Small intestine (tissue), 7 donors: ENCODE measurements around the gene PVR. TPM values are rescaled to one million over a fixed set of nuclear protein-coding genes. Genes with fewer than 3 reads are reported as not detected.
"Not testable (repeated sequence)": the region's sequence is repeated elsewhere in the genome, so short reads cannot be mapped to it uniquely, and the experiment has no call there.

Experiments
- DNase-seq, 2 donors: peaks; one replicate each; pipeline versions ENCODE4 v3.0.0 to v3.0.0-alpha.2; 2013
- FAIRE-seq: peaks from 2 replicates; lab custom pipeline; 2012; peaks lifted over from hg19 to GRCh38; lab: Jason Lieb, UNC
- H3K27ac ChIP-seq, 3 donors: one replicate each; pipeline ENCODE4 v1.5.1; 2013; ENCODE audit warnings: low read length in 2 of 3, mild to moderate bottlenecking in 2 of 3, control low read depth in 1 of 3, inconsistent platforms in 1 of 3, low read depth in 1 of 3, moderate library complexity in 1 of 3
- H3K27me3 ChIP-seq, 3 donors: one replicate each; pipeline ENCODE4 v1.6.1; 2013; ENCODE audit warnings: low read length in 3 of 3, inconsistent platforms in 1 of 3; ENCODE audit not compliant: control insufficient read depth in 3 of 3, insufficient read depth in 3 of 3
- H3K36me3 ChIP-seq, 3 donors: one replicate each; pipeline ENCODE4 v1.6.1; 2013; ENCODE audit warnings: low read length in 3 of 3, inconsistent platforms in 1 of 3, low read depth in 1 of 3, mild to moderate bottlenecking in 1 of 3, moderate library complexity in 1 of 3; ENCODE audit not compliant: control insufficient read depth in 3 of 3, insufficient read depth in 2 of 3
- H3K4me1 ChIP-seq, 3 donors: one replicate each; pipeline ENCODE4 v1.6.1; 2013; ENCODE audit warnings: low read length in 2 of 3, inconsistent platforms in 1 of 3, low read depth in 1 of 3, mild to moderate bottlenecking in 1 of 3, moderate library complexity in 1 of 3; ENCODE audit not compliant: control insufficient read depth in 3 of 3, insufficient read depth in 2 of 3
- H3K4me3 ChIP-seq, 3 donors: one replicate each; pipeline ENCODE4 v1.5.1; 2013; ENCODE audit warnings: low read length in 3 of 3, control low read depth in 1 of 3, inconsistent platforms in 1 of 3, low read depth in 1 of 3, mild to moderate bottlenecking in 1 of 3, moderate library complexity in 1 of 3
- H3K9me3 ChIP-seq, 2 donors: one replicate each; pipeline ENCODE4 v1.6.1; 2013; ENCODE audit warnings: low read depth in 1 of 2, low read length in 1 of 2; ENCODE audit not compliant: control insufficient read depth in 2 of 2, insufficient read depth in 1 of 2
- WGBS, 3 donors: extraction: QIAGEN DNeasy Blood & Tissue Kit; methylation state at CpG; one replicate each; pipeline ENCODE4 v1.1.7; 2013; 5-methylcytosine and 5-hydroxymethylcytosine counted together
- polyA plus RNA-seq, 4 donors: library from polyadenylated mRNA; stranded (reverse) in 3 of 4; unstranded in 1 of 4; fragments of 200-250 nt in 3 of 4; fragments of 120-200 nt in 1 of 4; gene quantifications; one replicate each; pipeline versions ENCODE4 v1.2.1 to v1.2.3, GENCODE V29; 2013
- donor health status: healthy with polysubstance abuse.
- donor health status: control.
- donor health status: control.
- donor health status: Bipolar disorder and iron deficiency.
- donor health status: healthy.

The PVR gene
- polyA plus RNA-seq, 4 donors = 19.9 to 96.6 (median 24.1) TPM

- FAIRE-seq = no peak
- DNase-seq = no peak
- peaks cover 0 to 6% (median 3%) of the 10 kb centered on the region in 3 donors for H3K4me1 ChIP-seq
- no peaks in the 10 kb centered on the region for H3K27me3 ChIP-seq
- H3K4me3 ChIP-seq = no peak overlapping the region
- 80 to 95% (median 92%) methylated on average over 4 of the region's 4 CpGs for WGBS, 3 donors
- H3K27ac ChIP-seq = no peak overlapping the region
- peaks cover 0 to 58% (median 0%) of the 10 kb centered on the region in 3 donors for H3K36me3 ChIP-seq
- H3K9me3 ChIP-seq = no peaks in the 10 kb centered on the region
Observed at GRCh38 chr19:44673510-44673909, 29.8 kb downstream of the PVR start.

GRCh38 chr19:44675521-44675920 is 31.8 kb downstream of the PVR start:
- no peaks in the 10 kb centered on the region for H3K27me3 ChIP-seq
- no peak for FAIRE-seq
- no peak overlapping the region for H3K4me3 ChIP-seq
- no peaks in the 10 kb centered on the region for H3K9me3 ChIP-seq
- DNase-seq = no peak
- H3K4me1 ChIP-seq = peaks cover 0 to 6% (median 3%) of the 10 kb centered on the region in 3 donors
- no peak overlapping the region for H3K27ac ChIP-seq
- peaks cover 0 to 67% (median 0%) of the 10 kb centered on the region in 3 donors for H3K36me3 ChIP-seq
- WGBS, 3 donors = 87 to 94% (median 92%) methylated on average over 6 of the region's 6 CpGs

DNA sequence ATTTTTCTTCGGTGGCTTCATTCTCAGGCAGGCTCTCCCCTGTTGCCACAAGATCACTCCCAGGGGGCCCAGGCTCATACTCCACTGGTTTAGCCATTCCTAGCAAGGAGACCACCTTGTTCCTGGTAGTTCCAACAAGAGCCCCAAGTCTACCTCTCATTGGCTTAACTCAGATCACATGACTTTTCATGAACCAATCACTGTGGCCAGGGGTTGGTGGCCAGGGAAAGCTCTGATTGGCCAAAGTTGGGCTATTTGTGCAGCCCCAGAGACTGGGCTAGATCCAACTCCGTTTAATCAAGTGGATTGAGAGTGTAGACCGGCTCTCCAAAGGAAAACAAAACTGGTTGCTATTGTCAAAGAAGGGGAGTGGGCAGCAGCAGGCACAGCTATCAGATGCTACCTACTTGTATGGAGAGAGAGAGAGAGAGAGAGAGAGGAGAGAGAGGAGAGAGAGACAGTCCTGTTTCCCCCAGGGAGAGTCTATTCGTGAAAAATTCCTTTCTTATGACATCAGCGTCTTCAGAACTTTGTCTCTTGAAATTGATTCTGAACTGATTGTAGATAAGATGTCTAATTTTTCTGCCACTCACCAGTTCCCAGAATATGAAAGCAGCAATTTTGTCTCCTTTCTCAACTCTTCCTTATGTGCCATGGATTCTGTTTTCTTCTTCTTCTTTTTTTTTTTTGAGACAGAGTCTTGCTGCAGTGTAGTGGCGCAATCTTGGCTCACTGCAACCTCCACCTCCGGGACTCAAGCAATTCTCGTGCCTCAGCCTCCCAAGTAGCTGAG is 33.5 kb downstream of the PVR start:
- H3K36me3 ChIP-seq = peaks cover 0 to 81% (median 0%) of the 10 kb centered on the region in 3 donors
- DNase-seq (no peak), FAIRE-seq (no peak)
- no peak overlapping the region for H3K4me3 ChIP-seq
- 61 to 68% (median 65%) methylated on average over 8 of the region's 8 CpGs for WGBS, 3 donors
- peaks cover 0 to 6% (median 3%) of the 10 kb centered on the region in 3 donors for H3K4me1 ChIP-seq
- H3K27ac ChIP-seq = no peak overlapping the region
- H3K9me3 ChIP-seq = no peaks in the 10 kb centered on the region
- no peaks in the 10 kb centered on the region for H3K27me3 ChIP-seq

DNA sequence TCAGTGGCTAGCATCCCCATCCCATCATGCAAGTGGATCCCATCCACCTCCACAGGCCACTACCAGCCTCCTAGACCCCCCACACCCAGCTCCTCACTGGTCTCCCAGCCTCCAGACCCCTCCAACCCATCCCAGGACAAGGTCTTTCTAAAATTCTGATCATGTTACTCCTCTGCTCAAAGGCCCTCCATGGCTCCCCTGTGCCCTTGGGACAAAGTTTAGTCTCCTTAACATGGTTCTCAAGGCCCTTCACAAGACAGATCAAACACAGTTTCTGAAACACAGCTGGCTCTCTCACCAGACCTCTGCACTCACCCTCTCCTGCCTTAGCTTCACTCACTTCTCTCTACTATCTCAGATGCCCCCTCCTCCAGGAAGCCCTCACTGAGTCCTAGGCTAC is 36.8 kb downstream of the PVR start:
- Histone ChIP-seq H3K36me3 (peaks cover 0 to 82% (median 2%) of the 10 kb centered on the region in 3 donors), H3K4me3 (no peak overlapping the region), H3K4me1 (peaks cover 0 to 9% (median 3%) of the 10 kb centered on the region in 3 donors), H3K27ac (no peak overlapping the region), H3K9me3 (no peaks in the 10 kb centered on the region), H3K27me3 (no peaks in the 10 kb centered on the region)
- FAIRE-seq (no peak), DNase-seq (no peak)

DNA sequence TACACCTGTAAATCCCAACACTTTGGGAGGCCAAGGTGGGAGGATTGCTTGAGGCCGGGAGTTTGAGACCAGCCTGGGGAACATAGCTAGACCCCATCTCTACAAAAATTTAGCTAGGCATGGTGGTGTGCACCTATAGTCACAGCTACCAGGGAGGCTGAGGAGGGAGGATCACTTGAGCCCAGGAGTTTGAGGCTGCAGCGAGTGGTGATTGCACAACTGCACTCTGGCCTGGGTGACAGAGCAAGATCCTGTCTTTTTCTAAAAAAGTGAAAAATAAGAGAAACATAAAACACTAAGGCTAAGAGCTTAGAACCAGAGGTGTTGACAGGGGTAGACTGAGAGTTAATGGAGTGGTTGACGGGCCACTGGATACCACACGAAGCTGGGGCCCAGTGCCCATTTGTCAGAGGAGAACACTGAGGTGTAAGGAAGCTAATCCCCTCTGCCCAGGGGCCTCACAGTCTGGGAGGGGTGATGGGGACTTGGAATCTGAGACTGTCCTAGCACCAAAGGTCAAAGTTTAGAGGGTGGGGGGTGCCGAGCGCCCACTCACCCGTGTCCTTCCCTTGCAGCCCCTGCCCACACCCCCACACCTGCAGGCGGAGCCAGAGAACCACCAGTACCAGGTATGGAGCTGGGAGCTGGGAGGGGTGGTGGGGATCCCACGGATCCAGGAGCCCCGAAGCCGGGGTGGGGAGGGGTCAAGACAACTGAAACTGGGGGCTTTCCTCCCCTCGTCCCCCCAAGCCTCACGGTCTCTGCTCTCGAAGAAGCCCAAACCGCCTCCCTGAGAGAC is 38.5 kb downstream of the PVR start:
- H3K9me3 ChIP-seq = no peaks in the 10 kb centered on the region
- H3K27me3 ChIP-seq = no peaks in the 10 kb centered on the region
- H3K4me3 ChIP-seq = no peak overlapping the region
- WGBS, 3 donors = 80 to 87% (median 86%) methylated on average over 9 to 15 of the region's 15 CpGs
- H3K4me1 ChIP-seq = peaks cover 0 to 6% (median 1%) of the 10 kb centered on the region in 3 donors
- peaks cover 0 to 70% (median 2%) of the 10 kb centered on the region in 3 donors for H3K36me3 ChIP-seq
- H3K27ac ChIP-seq = no peak overlapping the region
- FAIRE-seq (no peak), DNase-seq (no peak)

DNA sequence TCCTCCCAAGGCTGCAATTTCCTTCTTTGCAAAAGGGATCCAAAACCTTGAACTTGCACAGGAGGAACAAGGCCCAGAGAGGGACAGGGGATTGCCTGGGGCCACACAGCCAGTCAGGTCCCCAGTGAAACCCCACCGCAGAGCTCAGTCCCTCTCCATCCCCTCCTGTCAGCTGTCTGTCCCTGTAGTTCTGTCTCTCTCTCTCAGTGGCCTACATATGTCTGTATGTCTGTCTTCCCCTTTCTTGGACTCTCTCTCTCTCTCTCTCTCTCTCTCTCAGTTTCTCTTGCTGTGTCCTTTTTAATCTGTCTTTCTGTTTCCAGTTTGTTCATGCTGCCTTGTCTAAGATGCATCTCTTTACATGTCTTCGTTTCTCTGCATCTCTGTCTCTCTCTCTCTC is 39.1 kb downstream of the PVR start:
- Histone ChIP-seq H3K4me1 (peaks cover 0 to 3% (median 0%) of the 10 kb centered on the region in 3 donors), H3K27me3 (no peaks in the 10 kb centered on the region)

DNA sequence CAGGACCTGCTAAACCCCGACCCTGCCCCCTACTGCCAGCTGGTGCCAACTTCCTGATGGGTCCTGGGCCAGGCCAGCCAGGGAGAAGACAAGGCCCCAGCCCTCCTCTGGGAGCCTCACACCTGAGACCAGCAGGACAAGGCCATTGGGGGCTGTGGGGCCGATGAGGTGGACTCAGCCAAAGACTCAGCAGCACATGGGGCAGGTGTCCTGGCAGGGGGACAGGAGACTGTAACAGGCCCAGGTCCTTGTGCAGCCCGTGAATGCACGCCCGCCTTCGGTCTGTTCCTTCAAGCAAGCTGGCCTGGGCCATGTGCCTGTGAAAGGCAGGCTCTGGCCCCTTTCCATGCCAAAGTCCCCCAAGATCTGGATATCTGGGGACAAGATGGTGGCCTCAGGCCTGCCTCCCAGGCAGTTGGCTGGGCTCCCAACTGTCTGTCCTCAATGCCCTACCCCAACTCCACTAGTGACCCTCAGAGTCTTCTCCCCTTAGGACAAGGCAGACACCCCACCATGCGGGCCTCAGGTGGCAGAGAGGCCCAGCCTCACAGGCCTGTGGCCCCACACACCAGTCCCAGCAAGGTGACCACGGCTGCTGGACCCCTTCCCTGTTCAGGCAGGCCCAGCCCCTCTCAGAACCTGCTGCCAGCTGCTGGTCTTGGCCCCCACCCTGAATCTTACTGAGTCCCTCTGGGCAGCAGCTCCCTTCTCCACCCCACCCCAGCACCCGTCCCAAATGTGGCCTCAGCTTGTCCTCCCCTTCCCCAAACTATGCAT is 39.9 kb downstream of the PVR start:
- no peak overlapping the region for H3K4me3 ChIP-seq
- H3K36me3 ChIP-seq = peaks cover 0 to 58% (median 2%) of the 10 kb centered on the region in 3 donors
- 66 to 78% (median 74%) methylated on average over 9 of the region's 9 CpGs for WGBS, 3 donors
- H3K9me3 ChIP-seq = no peaks in the 10 kb centered on the region
- no peak overlapping the region for H3K27ac ChIP-seq
- H3K4me1 ChIP-seq = peaks cover 0 to 3% (median 0%) of the 10 kb centered on the region in 3 donors
- H3K27me3 ChIP-seq = no peaks in the 10 kb centered on the region
- no peak for DNase-seq
- FAIRE-seq = no peak

More for the DNA sequence above, 39.1 kb downstream of the PVR start:
- no peak for DNase-seq
- Histone ChIP-seq H3K9me3 (no peaks in the 10 kb centered on the region), H3K4me3 (no peak overlapping the region), H3K27ac (no peak overlapping the region), H3K36me3 (peaks cover 0 to 66% (median 2%) of the 10 kb centered on the region in 3 donors)
- WGBS, 3 donors = 80 to 93% (median 83%) methylated on average over 2 of the region's 2 CpGs
- no peak for FAIRE-seq

DNA sequence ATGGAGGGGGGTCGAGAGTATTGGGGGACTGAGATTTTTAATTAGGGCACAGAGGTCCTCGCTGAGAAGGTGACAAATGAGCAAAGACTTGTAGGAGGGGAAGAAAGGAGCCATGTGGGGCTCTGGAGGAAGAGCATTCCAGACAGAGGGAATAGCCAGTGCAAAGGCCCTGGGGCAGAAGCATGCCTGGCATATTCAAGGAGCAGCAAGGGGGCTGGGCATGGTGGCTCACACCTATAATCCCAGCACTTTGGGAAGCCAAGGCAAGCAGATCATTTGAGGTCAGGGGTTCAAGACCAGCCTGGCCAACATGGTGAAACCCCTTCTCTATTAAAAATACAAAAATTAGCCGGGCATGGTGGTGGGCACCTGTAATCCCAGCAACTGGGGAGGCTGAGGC is 40.7 kb downstream of the PVR start:
- 85 to 96% (median 86%) methylated on average over 3 of the region's 3 CpGs for WGBS, 3 donors
- H3K36me3 ChIP-seq = peaks cover 0 to 50% (median 2%) of the 10 kb centered on the region in 3 donors
- not testable (repeated sequence) for H3K4me1 ChIP-seq, H3K4me3 ChIP-seq, H3K27me3 ChIP-seq, DNase-seq, FAIRE-seq, H3K9me3 ChIP-seq, H3K27ac ChIP-seq
